Measurements from ENCODE around the gene CDCA8.
A peak's percentile ranks its signal among the peaks of the same experiment; 100 is the strongest.
"Not testable (repeated sequence)": the region's sequence is repeated elsewhere in the genome, so short reads cannot be mapped to it uniquely, and the experiment has no call there.

Gene CDCA8

GRCh38 chr1:37738619-37739018 is 46.3 kb downstream of the CDCA8 start:
- not testable (repeated sequence) for H3K4me1 ChIP-seq (ENCODE audit: insufficient read depth, low read length); H3K9me3 ChIP-seq (ENCODE audit: low read length); H3K4me3 ChIP-seq (ENCODE audit: low read length); H2AFZ ChIP-seq (ENCODE audit: low read depth, low read length); H3K36me3 ChIP-seq (ENCODE audit: insufficient read depth, low read length)
- peaks cover 16% of the 10 kb centered on the region for H3K27me3 ChIP-seq (ENCODE audit: insufficient read depth, low read length)

- Histone ChIP-seq H2AFZ (ENCODE audit: low read depth, low read length) (no peak overlapping the region), H3K9me3 (ENCODE audit: low read length) (no peaks in the 10 kb centered on the region), H3K4me3 (ENCODE audit: low read length) (no peak overlapping the region), H3K4me1 (ENCODE audit: insufficient read depth, low read length) (peaks cover 4% of the 10 kb centered on the region), H3K36me3 (ENCODE audit: insufficient read depth, low read length) (no peaks in the 10 kb centered on the region), H3K27me3 (ENCODE audit: insufficient read depth, low read length) (peaks cover 12% of the 10 kb centered on the region)
Observed at GRCh38 chr1:37739222-37739621, 46.9 kb downstream of the CDCA8 start.

- Histone ChIP-seq H3K36me3 (ENCODE audit: insufficient read depth, low read length) (no peaks in the 10 kb centered on the region), H3K4me1 (ENCODE audit: insufficient read depth, low read length) (peaks cover 4% of the 10 kb centered on the region), H3K9me3 (ENCODE audit: low read length) (no peaks in the 10 kb centered on the region), H3K27me3 (ENCODE audit: insufficient read depth, low read length) (peaks cover 3% of the 10 kb centered on the region), H3K4me3 (ENCODE audit: low read length) (no peak overlapping the region), H2AFZ (ENCODE audit: low read depth, low read length) (no peak overlapping the region)
Observed at GRCh38 chr1:37741130-37741529, 48.8 kb downstream of the CDCA8 start.

GRCh38 chr1:37741662-37742061 is 49.3 kb downstream of the CDCA8 start:
- H2AFZ ChIP-seq (ENCODE audit: low read depth, low read length) = no peak overlapping the region
- no peaks in the 10 kb centered on the region for H3K36me3 ChIP-seq (ENCODE audit: insufficient read depth, low read length)
- H3K9me3 ChIP-seq (ENCODE audit: low read length) = no peaks in the 10 kb centered on the region
- H3K27me3 ChIP-seq (ENCODE audit: insufficient read depth, low read length) = peaks cover 3% of the 10 kb centered on the region
- H3K4me3 ChIP-seq (ENCODE audit: low read length) = no peak overlapping the region
- peaks cover 4% of the 10 kb centered on the region for H3K4me1 ChIP-seq (ENCODE audit: insufficient read depth, low read length)

- H2AFZ ChIP-seq (ENCODE audit: low read depth, low read length) = no peak overlapping the region
- H3K4me3 ChIP-seq (ENCODE audit: low read length) = no peak overlapping the region
- no peaks in the 10 kb centered on the region for H3K9me3 ChIP-seq (ENCODE audit: low read length)
- no peaks in the 10 kb centered on the region for H3K36me3 ChIP-seq (ENCODE audit: insufficient read depth, low read length)
- peaks cover under 1% of the 10 kb centered on the region for H3K4me1 ChIP-seq (ENCODE audit: insufficient read depth, low read length)
- H3K27me3 ChIP-seq (ENCODE audit: insufficient read depth, low read length) = peaks cover 13% of the 10 kb centered on the region
Observed at GRCh38 chr1:37746806-37747205, 54.5 kb downstream of the CDCA8 start.

- no peak overlapping the region for H3K4me3 ChIP-seq (ENCODE audit: low read length)
- no peaks in the 10 kb centered on the region for H3K36me3 ChIP-seq (ENCODE audit: insufficient read depth, low read length)
- no peak overlapping the region for H2AFZ ChIP-seq (ENCODE audit: low read depth, low read length)
- no peaks in the 10 kb centered on the region for H3K4me1 ChIP-seq (ENCODE audit: insufficient read depth, low read length)
- peaks cover 28% of the 10 kb centered on the region for H3K27me3 ChIP-seq (ENCODE audit: insufficient read depth, low read length)
- no peaks in the 10 kb centered on the region for H3K9me3 ChIP-seq (ENCODE audit: low read length)
Observed at GRCh38 chr1:37748565-37748964, 56.2 kb downstream of the CDCA8 start.

- Histone ChIP-seq H3K27me3 (ENCODE audit: insufficient read depth, low read length) (peaks cover 57% of the 10 kb centered on the region), H3K4me3 (ENCODE audit: low read length) (no peak overlapping the region), H3K36me3 (ENCODE audit: insufficient read depth, low read length) (no peaks in the 10 kb centered on the region), H2AFZ (ENCODE audit: low read depth, low read length) (no peak overlapping the region), H3K9me3 (ENCODE audit: low read length) (no peaks in the 10 kb centered on the region), H3K4me1 (ENCODE audit: insufficient read depth, low read length) (no peaks in the 10 kb centered on the region)
Observed at GRCh38 chr1:37752213-37752582, 59.9 kb downstream of the CDCA8 start.

- peak overlapping the region; percentile 44 for H3K4me3 ChIP-seq (ENCODE audit: low read length)
- no peaks in the 10 kb centered on the region for H3K9me3 ChIP-seq (ENCODE audit: low read length)
- no peak overlapping the region for H2AFZ ChIP-seq (ENCODE audit: low read depth, low read length)
- no peaks in the 10 kb centered on the region for H3K4me1 ChIP-seq (ENCODE audit: insufficient read depth, low read length)
- H3K27me3 ChIP-seq (ENCODE audit: insufficient read depth, low read length) = peaks cover 64% of the 10 kb centered on the region
- no peaks in the 10 kb centered on the region for H3K36me3 ChIP-seq (ENCODE audit: insufficient read depth, low read length)
Observed at GRCh38 chr1:37752583-37753471, 60.5 kb downstream of the CDCA8 start.

- peak overlapping the region; percentile 44 for H3K4me3 ChIP-seq (ENCODE audit: low read length)
- H3K9me3 ChIP-seq (ENCODE audit: low read length) = no peaks in the 10 kb centered on the region
- H3K36me3 ChIP-seq (ENCODE audit: insufficient read depth, low read length) = no peaks in the 10 kb centered on the region
- H2AFZ ChIP-seq (ENCODE audit: low read depth, low read length) = no peak overlapping the region
- peaks cover 72% of the 10 kb centered on the region for H3K27me3 ChIP-seq (ENCODE audit: insufficient read depth, low read length)
- H3K4me1 ChIP-seq (ENCODE audit: insufficient read depth, low read length) = no peaks in the 10 kb centered on the region
Observed at GRCh38 chr1:37753473-37754321, 61.4 kb downstream of the CDCA8 start.

- H3K27me3 ChIP-seq (ENCODE audit: insufficient read depth, low read length) = peaks cover 76% of the 10 kb centered on the region
Observed at GRCh38 chr1:37755290-37755689, 63.0 kb downstream of the CDCA8 start.

GRCh38 chr1:37755951-37756560 is 63.7 kb downstream of the CDCA8 start:
- H3K4me1 ChIP-seq (ENCODE audit: insufficient read depth, low read length) = no peaks in the 10 kb centered on the region

More at GRCh38 chr1:37755290-37755689, 63.0 kb downstream of the CDCA8 start:
- Histone ChIP-seq H3K9me3 (ENCODE audit: low read length) (no peaks in the 10 kb centered on the region), H3K4me1 (ENCODE audit: insufficient read depth, low read length) (no peaks in the 10 kb centered on the region), H3K4me3 (ENCODE audit: low read length) (no peak overlapping the region), H3K36me3 (ENCODE audit: insufficient read depth, low read length) (no peaks in the 10 kb centered on the region), H2AFZ (ENCODE audit: low read depth, low read length) (no peak overlapping the region)

More at GRCh38 chr1:37755951-37756560, 63.7 kb downstream of the CDCA8 start:
- peaks cover 75% of the 10 kb centered on the region for H3K27me3 ChIP-seq (ENCODE audit: insufficient read depth, low read length)
- H3K36me3 ChIP-seq (ENCODE audit: insufficient read depth, low read length) = no peaks in the 10 kb centered on the region
- no peaks in the 10 kb centered on the region for H3K9me3 ChIP-seq (ENCODE audit: low read length)
- H2AFZ ChIP-seq (ENCODE audit: low read depth, low read length) = no peak overlapping the region
- H3K4me3 ChIP-seq (ENCODE audit: low read length) = no peak overlapping the region
